ENCODE data around the gene TTLL8.

The TTLL8 gene

DNA sequence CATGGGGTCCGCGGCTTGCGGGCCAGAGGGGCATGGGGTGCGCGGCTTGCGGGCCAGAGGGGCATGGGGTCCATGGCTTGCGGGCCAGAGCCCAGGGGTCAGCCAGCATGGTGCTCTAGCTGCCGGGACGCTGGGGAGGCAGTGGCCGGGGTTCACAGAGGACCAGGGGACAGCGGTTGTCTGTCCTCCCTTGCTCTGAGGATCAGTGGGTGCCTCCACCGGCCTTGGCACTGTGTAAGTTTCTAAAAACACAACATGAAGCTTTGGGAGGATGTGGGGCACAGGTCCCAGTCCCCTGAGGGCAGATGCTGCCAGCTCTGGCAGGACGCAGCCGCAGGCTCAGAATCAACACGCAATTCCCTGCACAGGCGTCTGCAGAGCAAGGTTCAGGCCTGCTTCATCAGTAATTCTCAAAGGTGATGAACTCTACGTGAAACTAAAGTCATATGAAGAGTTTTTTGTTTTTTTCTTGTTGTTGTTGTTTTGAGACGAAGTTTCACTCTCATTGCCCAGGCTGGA, 24.2 kb upstream of the TTLL8 start:
- no peak for DNase-seq

DNA sequence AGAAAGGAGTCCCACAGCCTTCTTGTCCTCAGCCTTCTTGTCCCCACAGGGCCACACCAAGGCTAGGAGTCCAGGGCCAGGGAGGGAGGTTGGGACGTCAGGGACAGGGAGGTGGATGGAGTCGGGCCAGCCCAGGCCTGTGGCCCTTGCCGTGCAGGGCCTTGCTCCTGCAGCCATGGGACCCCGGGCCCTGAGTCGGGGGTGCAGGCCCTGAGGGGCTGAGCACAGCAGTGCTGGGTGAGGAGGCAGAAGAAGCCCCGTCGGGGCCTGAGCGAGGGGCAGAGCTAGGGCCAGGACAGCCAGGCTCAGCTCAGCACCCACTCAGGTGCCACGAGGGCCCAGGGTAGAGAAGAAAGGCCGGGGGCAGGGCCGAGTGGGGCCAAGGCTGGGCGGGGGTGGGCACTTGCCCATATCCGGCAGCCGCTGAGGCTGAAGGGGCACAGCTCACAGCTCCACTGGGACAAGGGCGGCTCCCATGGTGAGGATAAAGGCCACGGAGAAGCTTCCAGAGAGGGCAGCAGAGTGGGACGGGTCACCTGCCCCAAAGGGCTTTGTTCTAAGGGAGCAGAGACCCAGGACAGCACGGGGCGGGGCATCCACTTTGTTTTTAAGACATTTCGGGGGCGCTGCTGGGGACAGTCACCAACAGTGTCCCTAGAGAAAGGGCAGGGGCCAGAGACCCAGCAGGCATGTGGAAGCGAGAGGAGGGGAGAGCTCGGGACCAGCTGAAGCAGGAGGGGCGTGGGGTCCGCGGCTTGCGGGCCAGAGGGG, 23.5 kb upstream of the TTLL8 start:
- DNase-seq, result no peak

DNA sequence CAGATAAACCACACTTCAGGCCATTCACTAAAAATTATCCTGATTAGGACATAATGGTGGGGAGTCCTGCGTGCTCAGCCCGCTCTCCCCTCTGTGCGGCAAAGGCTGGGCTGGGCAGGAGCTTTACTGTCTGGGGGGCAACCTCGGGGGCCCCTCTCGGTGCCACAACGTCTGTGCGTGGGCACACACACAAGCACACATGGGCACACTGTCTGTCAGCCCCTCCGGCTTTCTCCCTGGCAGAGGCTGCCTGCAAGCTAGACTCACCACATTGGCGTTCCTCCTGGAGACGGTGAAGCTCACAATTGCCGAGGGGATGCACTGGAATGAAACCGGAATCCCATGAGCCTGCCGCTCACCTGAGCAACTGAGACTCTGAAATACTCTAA, 22.0 kb upstream of the TTLL8 start:
- DNase-seq, result no peak

DNA sequence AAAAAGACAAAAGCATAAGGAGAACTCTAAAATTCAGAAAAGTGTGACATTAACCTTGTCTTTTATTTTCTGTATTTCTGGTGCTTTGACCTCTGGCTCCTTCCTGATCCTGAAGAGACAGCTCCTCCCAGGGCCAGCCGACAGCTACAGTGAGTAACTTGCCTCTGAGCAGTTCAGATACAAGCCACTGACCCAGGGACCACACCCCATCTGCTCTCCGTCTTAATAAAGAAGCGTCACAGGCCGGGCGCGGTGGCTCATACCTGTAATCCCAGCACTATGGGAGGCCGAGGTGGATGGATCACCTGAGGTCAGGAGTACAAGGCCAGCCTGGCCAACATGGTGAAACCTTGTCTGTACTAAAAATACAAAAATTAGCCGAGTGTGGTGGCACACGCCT, 20.7 kb upstream of the TTLL8 start:
- no peak for DNase-seq

DNA sequence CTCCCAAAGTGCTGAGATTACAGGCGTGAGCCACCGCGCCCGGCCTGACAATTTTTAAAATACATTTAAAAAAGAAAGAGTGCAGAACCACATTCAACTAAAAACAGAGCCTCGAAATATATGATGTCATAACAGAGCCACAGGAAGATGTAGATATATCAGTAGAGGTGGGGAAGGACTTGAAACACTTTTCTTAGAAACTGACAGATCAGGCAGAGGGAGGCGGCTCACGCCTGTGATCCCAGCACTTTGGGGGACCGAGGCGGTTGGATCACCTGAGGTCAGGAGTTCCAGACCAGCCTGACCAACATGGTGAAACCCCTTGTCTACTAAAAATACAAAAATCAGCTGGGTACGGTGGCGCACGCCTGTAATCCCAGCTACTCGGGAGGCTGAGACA, 20.1 kb upstream of the TTLL8 start:
- no peak for DNase-seq

DNA sequence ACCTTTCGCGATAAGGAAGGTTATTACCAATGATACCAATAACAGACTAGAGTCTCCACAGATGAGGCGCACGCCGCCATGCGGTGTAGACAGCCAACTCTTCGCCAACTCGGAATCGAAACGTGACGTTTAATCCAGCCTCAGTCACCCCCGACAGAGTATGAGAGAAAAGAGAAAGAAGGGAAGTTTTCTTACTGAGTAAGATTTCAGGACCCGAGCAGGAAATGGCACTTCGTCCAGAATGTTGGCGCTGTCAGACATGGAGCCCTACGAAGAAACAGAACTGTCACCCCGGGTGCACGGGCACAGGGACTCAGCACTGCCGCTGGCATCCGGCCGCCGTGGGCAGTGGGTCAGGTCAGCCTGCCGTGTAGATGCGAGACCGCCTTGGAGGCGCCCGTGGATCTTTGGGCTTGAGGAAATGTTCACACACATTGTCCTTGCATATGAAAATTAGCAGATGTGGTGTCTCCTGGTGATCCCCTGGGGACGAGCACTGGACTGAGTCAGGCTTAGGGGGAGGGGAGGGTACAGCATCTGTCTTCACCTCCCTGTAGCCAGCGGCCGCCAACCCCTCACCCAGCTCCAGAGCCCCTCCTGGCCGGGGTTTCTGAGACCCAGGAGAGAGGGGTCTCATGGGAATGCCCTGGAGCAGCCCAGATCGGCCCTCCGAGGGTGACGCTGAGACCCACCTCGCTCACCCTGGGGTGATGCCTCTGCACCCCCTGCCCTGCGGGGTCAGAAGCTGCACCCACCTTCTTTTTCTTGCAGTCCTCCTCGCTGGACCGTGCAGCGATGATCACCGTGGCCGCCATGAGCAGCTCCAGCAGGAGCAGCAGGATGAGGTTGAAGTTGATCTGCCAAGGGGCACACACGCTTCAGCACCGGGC, 18.8 kb upstream of the TTLL8 start:
- no peak for DNase-seq

DNA sequence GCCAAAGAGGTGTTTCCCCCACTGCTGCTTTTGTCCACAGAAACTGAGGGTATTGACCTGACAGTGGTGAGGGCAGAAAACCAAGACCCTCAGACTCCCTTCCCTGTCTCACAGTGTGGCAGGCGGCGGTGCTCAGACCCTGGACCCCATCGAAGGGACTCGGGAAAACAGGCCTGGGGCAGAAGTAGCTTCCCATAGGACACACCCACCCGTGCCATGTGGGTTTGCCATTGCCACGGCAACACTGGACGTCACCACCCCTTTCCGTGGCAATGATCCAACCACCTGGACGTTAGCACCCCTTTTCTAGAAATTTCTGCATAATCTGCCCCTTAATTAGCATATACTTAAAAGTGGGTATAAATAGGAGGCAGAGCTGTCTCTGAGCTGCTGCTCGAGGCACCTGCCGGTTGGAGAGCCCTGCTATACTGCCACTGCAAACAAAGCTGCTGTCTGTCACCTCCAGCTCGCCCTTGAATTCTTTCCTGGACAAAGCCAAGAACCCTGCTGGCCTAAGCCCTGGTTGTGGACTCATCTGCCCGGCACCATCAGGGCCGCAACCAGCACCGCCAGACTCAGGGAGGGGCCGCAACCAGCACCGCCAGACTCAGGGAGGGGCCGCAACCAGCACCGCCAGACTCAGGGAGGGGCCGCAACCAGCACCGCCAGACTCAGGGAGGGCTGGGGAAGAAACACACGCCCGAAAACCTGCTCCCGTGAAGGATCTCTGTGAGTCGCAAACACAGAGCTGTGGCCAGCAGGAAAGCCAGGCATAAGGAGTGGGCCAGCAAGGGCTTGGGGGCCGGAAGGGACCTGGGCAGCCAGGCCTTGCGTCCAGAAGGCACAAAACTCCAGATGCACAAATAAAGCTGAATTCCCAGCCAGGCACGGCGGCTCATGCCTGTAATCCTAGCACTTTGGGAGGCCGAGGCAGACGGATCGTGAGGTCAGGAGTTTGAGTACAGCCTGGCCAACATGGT, 16.7 kb upstream of the TTLL8 start:
- no peak for DNase-seq

DNA sequence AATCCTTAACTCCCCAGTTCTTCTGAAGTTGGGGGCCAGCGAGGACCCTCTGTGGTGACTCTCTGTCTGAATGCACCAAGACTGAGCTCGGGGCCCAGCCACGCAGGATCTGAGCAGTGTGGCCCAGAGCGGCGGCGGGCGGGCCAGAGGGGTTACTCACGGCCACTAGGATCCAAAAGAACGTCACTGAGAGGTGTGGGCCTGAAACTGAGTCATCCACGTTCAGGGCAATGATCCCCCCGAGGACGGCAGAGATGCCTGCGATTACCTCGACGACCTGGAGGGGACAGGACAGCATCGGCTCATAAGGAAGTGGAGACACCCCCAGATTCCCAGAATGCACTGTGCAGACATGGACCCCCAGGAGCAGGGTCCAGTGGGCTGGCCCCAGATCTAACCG, 16.0 kb upstream of the TTLL8 start:
- no peak for DNase-seq

DNA sequence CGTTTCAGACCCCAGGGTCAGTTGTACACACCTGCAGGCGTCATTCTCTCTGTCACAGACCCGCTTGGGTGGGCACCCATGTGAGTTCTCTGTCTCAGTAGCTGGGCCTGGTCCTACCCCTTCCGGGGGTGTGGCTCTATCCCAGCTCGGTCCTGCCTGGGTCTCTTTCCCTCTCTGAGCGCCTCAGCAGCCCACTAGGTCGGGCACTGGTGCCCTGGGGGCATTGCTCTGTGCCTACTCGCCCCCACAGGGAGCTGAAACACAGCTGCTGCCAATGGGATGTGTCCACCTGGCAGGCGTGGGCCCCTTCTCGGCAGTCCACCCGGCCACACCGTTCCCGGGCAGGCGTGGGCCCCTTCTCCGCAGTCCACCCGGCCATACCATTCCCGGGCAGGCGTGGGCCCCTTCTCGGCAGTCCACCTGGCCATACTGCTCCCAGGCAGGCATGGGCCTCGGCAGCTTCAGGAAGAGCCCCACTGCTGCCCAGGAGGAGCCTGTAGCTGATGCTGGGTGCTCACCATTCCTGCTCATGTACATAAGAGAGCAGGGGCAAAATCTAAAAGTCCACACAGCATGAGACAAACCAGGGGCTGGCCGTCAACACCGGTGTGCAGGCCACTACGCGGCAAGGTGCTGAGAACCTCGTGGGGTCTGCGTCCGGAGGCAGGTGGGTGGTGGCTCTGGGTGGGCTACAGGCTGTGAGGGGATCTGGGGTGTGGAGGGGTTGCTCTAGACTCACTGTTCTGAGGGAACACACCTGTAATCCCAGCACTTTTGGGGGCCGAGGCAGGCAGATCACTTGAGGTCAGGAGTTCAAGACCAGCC, 14.8 kb upstream of the TTLL8 start:
- no peak for DNase-seq

DNA sequence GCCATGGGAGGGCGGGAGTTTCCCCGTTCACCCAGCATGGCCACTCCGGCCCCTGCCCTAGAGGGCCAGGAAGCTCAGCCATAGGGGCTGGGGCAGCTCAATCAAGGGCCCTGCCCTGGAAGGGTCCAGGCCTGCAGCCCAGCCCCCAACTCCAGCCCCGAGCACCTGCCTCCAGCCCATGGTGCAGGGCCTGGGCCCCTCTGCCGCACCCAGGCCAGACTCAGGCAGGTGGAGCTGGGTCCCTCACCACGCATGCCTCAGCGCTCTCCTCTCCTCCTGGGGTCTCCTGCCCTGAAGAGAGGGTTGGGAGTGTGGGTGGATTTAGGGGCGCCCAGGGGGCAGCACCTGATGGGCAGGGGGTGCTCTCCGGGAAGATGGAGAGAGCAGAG, 14.1 kb upstream of the TTLL8 start:
- DNase-seq, result no peak

DNA sequence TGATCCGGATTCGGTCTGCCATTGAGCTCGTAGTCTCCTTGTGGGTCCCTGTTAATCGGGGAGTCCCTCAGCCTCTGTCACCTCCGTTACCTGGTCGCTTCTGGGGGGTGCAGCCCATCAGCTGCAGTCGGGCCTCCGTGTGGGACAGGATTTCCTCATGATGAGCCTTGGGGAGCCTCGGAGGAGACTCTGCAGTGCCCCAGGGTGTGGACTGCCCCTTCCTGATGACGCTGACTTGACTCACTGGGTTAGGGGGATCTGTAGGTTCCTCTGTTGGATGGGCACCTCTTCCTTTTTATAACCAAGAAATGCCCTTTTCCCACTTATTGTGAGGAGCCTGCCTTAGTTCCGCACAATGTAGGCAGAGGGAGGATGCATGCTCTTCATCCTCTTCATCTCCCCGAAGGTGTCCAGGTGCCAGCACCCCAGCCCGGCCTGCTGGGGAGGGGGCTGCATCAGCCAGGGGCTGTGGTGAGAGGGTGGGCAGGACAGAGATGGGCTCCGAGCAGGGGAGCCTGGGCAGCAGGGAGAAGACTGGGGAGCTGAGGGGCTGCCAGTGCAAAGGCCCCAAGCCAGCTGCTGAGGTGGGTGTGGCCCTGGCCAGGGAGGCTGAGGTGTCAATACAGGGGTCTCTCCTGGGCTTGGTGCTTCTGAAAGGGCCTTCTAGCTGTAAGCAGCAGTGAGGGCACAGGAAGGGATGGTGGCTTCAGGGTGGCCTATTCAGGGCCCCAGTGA, 13.5 kb upstream of the TTLL8 start:
- DNase-seq, result no peak

DNA sequence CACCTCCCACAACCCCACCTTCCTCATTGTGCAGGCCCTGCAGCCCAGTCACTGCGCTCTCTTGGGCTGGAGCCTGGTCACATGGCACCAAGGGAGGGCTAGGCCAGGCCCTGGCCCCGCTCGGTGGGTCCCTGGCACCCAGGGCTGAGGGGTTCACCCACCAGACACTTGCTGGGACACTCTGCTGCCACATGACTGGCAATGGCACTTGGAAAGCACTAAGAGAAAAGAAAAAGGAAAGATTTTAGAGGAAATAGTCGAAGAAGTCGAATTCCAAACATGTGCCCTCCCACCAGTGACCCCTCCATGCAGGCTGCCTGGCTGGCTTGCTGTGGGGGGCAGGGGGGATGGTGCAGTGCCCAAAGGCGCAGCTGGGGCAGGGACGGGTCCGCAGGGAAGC, 12.3 kb upstream of the TTLL8 start:
- DNase-seq, result no peak

DNA sequence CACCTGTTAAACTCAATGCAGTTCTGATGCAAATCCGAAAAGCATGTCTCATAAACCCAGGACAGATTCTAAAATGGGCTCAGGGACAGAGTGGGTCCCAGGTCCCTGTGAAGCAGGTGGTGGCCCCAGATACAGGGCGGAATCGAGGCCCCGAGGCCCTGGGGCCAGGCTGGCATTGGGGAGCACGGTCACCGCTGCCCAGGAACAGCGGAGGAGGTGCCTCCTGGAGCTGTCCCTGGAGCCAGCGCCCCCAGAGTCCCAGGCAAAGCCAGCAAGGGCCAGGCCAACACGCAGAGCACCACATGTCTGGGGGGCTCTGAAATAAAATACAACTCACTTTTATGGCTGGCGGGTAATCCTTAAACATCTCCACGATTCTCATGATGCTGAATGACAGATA, 10.0 kb upstream of the TTLL8 start:
- DNase-seq, result no peak

DNA sequence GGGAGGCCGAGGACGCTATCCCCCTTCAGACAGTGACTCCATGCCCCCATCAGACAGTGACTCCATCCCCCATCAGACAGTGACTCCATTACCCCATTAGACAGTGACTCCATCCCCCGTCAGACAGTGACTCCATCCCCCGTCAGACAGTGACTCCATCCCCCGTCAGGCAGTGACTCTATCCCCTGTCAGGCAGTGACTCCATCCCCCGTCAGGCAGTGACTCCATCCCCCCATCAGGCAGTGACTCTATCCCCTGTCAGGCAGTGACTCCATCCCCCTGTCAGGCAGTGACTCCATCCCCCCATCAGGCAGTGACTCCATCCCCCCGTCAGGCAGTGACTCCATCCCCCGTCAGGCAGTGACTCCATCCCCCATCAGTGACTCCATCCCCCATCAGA, 9.1 kb upstream of the TTLL8 start:
- DNase-seq, result no peak

DNA sequence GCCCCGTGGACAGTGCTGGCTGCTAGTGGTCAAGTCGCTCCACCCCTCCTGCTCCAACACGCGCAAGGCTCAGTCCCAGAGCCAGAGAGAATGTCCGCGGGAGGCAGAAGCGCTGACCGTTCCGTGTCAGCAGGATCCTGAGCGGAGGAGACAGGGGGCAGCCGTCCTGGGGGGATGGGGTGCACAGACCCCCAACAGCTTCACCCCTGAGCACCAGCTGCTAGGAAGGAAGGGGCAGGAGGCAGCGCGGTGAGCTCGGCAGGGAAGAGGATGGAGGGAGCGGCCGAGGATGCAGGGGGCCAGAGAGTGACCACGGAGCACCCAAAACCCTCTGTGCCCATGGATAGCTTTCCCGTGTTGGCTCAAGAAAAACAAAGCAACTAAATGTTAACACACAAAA, 6.4 kb upstream of the TTLL8 start:
- DNase-seq, result no peak

DNA sequence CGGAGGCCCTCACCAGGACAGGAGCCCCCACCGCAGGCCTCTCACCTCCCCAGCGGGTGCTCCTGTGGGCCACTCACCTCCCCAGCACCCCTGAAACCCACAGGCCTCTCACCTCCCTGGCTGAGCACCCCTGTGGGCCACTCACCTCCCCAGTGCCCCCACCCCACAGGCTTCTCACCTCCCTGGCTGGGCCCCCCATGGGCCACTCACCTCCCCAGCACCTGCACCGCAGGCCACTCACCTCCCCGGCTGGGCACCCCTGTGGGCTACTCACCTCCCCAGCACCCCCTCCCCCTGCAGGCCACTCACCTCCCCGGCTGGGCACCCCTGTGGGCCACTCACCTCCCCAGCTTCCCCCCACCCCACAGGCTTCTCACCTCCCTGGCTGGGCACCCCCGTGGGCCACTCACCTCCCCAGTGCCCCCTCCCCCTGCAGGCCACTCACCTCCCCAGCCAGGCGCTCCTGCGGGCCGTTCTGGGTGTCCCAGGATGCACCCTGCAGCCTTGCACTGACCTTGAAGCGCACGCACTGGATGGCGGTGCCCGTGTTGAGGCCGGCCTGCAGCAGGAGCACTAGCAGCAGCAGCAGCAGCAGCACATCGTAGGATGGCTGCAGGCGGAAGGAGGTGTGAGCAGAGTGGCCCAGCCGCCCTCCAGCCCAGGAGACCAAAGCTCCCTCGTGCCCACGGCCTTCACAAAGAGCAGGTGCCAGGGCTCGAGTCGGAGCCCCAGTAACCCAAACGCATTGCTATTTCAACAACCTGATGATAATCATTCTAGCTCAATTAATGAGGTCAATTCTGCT, 5.7 kb upstream of the TTLL8 start:
- DNase-seq, result no peak

DNA sequence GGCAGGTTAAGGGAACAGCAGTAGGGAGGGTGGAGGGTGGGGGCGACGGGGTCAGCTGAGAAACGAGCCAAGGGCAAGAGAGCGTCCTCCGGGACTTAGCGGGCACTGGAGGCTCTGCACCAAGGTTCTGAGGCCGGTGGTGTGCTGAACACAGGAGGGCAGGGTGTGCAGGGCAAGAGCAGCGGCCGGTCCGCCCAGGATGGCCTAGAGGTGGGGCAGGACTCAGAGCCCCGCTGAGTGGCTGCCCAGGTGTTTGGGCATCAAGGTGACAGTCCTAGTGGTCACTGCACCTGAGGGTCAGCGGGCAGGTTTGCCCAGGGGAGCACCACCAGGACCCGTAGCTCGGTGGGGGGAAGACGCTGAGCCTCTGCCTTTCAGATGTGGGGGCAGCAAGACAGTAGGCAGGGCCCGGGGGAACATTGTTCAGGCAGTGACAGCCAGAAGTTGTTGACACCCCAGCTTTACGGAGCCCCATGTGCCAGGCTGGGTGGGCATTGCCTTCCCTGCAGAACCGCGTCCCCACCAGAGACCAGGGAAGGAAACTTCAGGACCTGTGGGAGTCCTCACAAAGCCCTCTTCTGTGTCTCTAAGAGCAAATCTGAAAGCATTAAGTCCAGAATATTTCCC, 4.5 kb upstream of the TTLL8 start:
- no peak for DNase-seq

DNA sequence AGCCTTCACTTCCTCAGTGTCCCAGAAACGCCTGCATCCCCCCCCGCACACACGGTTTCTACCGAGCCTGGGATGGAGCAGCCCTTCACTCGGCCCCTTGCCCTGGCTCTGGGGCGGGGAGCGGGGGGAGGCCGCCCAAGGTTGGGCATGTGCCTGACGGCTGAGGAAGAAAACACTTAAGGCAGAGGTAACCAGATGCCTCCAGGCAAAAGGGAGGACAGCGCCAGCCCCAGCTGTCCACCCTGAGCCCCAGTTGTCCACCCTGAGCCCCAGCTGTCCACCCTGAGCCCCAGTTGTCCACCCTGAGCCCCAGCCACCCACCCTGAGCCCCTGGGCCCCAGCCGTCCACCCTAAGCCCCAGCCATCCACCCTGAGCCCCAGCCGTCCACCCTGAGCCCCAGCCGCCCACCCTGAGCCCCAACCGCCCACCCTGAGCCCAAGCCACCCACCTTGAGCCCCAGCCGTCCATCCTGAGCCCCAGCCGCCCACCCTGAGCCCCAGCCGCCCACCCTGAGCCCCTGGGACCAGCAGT, 3.8 kb upstream of the TTLL8 start:
- DNase-seq, result no peak

DNA sequence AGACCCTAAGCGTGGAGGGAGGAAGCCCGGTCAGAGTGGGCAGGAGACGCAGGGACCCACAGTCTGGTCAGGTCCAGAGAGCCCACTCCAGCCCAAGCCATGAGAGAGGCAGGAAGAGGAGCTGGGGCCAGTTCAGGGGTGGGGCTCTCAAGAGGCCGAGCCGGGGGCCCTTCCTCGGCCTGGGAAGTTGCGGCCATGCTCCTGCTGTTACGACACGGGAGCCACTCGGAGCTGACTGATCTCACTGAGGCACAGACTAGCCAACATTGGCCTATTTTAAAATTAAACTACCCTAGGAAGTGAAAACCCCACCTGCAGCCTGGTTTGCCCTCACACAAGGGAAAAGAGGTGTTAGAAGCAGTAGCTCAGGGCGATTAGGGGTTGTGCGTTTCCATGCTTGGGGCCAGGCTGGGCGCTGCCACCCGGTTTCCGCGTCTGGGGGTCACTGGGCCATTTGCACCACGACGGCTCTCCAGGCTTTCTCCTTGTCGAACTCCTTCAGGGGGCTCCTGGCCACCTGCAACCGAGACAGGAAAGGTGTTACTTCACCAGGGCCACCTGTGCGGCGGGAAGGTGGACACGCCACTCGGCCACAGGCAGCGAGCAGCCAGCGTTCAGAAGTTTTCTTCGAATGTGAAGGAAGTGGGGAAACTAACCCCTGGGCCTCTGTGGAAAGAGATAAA, 3.2 kb upstream of the TTLL8 start:
- DNase-seq, result no peak

Data from NCI-H1930 (cell line).